Ovary (tissue), 3 donors: ENCODE data around the gene SLIT3.

Experiments
- CTCF ChIP-seq, 3 donors: fragments of 450-650 bp in 2 of 3; fragments of 200-600 bp in 1 of 3; IDR thresholded peaks; one replicate each; pipeline versions ENCODE4 v1.5.1 to v1.8.0; 2016 to 2022; ENCODE audit warnings: antibody characterized with exemption in 3 of 3, mild to moderate bottlenecking in 1 of 3
- EP300 ChIP-seq: sonication (generic); formaldehyde crosslinking; IDR thresholded peaks from one replicate; pipeline ENCODE4 v1.6.1; 2017; ENCODE audit warnings: antibody characterized with exemption
- POLR2A ChIP-seq: fragments of 450-650 bp; IDR thresholded peaks from one replicate; pipeline ENCODE4 v1.6.1; 2017; ENCODE audit warnings: antibody characterized with exemption, mild to moderate bottlenecking, moderate library complexity
- donor health status: DM: no; HTN: no; CAD: no.

GRCh38 chr5:169280696-169281095 lies 20.2 kb downstream of the SLIT3 start:
- TF ChIP-seq CTCF (IDR thresholded peaks at IDR 0.05) (no peak), POLR2A (no peak), EP300 (no peak)
